Mesendoderm (in vitro differentiated cells): ENCODE measurements around the gene KCNB1.

Experiments
- DNase-seq: peaks from one replicate; pipeline ENCODE4 v3.0.0; 2013
- H2AK5ac ChIP-seq: 2 replicates; pipeline ENCODE4 v1.6.1; 2013; ENCODE audit warnings: low read length, inconsistent platforms
- H2BK120ac ChIP-seq: 2 replicates; pipeline ENCODE4 v1.6.1; 2013; ENCODE audit warnings: low read depth, mild to moderate bottlenecking, low read length, moderate library complexity, mixed read lengths
- H2BK15ac ChIP-seq: replicated peaks from 2 replicates; pipeline ENCODE4 v1.6.1; 2013; ENCODE audit warnings: low read depth, mild to moderate bottlenecking, moderate library complexity
- H2BK5ac ChIP-seq: 2 replicates; pipeline ENCODE4 v1.6.1; 2013; ENCODE audit warnings: low read length, inconsistent platforms
- H3K18ac ChIP-seq: 2 replicates; pipeline ENCODE4 v1.6.1; 2013; ENCODE audit warnings: mild to moderate bottlenecking, low read length, mixed read lengths
- H3K23ac ChIP-seq: one replicate; pipeline ENCODE4 v1.6.1; 2013; ENCODE audit warnings: low read length
- H3K27ac ChIP-seq: 2 replicates; pipeline ENCODE4 v1.5.1; 2013; ENCODE audit warnings: low read depth, mild to moderate bottlenecking, inconsistent platforms, low read length, moderate library complexity
- H3K27me3 ChIP-seq: 2 replicates; pipeline ENCODE4 v1.6.1; 2013; ENCODE audit warnings: low read length, control low read depth, mild to moderate bottlenecking, inconsistent platforms; ENCODE audit not compliant: insufficient read depth, poor library complexity
- H3K36me3 ChIP-seq: 2 replicates; pipeline ENCODE4 v1.6.1; 2013; ENCODE audit warnings: low read length, inconsistent platforms; ENCODE audit not compliant: control insufficient read depth, insufficient read depth
- H3K4ac ChIP-seq: one replicate; pipeline ENCODE4 v1.6.1; 2013; ENCODE audit warnings: low read depth, mild to moderate bottlenecking, low read length, moderate library complexity
- H3K4me1 ChIP-seq: 2 replicates; pipeline ENCODE4 v1.6.1; 2013; ENCODE audit warnings: low read depth, low read length, inconsistent platforms; ENCODE audit not compliant: control insufficient read depth
- H3K4me2 ChIP-seq: 2 replicates; pipeline ENCODE4 v1.6.1; 2013; ENCODE audit warnings: low read length
- H3K4me3 ChIP-seq: 2 replicates; pipeline ENCODE4 v1.5.1; 2013; ENCODE audit warnings: mild to moderate bottlenecking, low read length
- H3K56ac ChIP-seq: one replicate; pipeline ENCODE4 v1.6.1; 2013; ENCODE audit warnings: low read length
- H3K79me1 ChIP-seq: 2 replicates; pipeline ENCODE4 v1.6.1; 2013; ENCODE audit warnings: low read length, inconsistent platforms
- H3K79me2 ChIP-seq: 2 replicates; pipeline ENCODE4 v1.6.1; 2013; ENCODE audit warnings: mild to moderate bottlenecking, low read length; ENCODE audit not compliant: control insufficient read depth, insufficient read depth
- H3K9ac ChIP-seq: 2 replicates; pipeline ENCODE4 v1.6.1; 2013; ENCODE audit warnings: low read length, inconsistent platforms
- H4K5ac ChIP-seq: one replicate; pipeline ENCODE4 v1.6.1; 2013; ENCODE audit warnings: low read length
- H4K8ac ChIP-seq: one replicate; pipeline ENCODE4 v1.6.1; 2013; ENCODE audit warnings: low read depth, mild to moderate bottlenecking, control low read depth, low read length, moderate library complexity
- WGBS: extraction: QIAGEN DNeasy Blood & Tissue Kit; methylation state at CpG from one replicate; pipeline ENCODE4 v1.1.7; 2013; ENCODE audit warnings: low lambda C conversion rate, missing lambda C conversion rate; ENCODE audit not compliant: insufficient coverage; ENCODE audit errors: extremely low coverage; 5-methylcytosine and 5-hydroxymethylcytosine counted together

KCNB1 gene

GRCh38 chr20:49432550-49432949 is 49.9 kb downstream of the KCNB1 start:
- no peak overlapping the region for H4K5ac ChIP-seq
- no peaks in the 10 kb centered on the region for H3K27me3 ChIP-seq
- H3K79me1 ChIP-seq = no peaks in the 10 kb centered on the region
- H4K8ac ChIP-seq = no peak overlapping the region
- no peak overlapping the region for H2AK5ac ChIP-seq
- H3K4me1 ChIP-seq = no peaks in the 10 kb centered on the region
- H3K27ac ChIP-seq = no peak overlapping the region
- H3K18ac ChIP-seq = no peak overlapping the region
- DNase-seq = peak; percentile 62
- no peaks in the 10 kb centered on the region for H3K36me3 ChIP-seq
- no peak overlapping the region for H2BK5ac ChIP-seq
- H3K23ac ChIP-seq = no peak overlapping the region
- no peaks in the 10 kb centered on the region for H3K79me2 ChIP-seq
- H3K4me2 ChIP-seq = no peak overlapping the region
- no peak overlapping the region for H2BK120ac ChIP-seq
- no peak overlapping the region for H3K56ac ChIP-seq
- no peak overlapping the region for H3K4ac ChIP-seq
- H3K4me3 ChIP-seq = no peak overlapping the region
- no peak overlapping the region for H3K9ac ChIP-seq
- no CpG with 5 or more reads among the region's 3 CpGs for WGBS
- H2BK15ac ChIP-seq = no peak overlapping the region

GRCh38 chr20:49431329-49431728 is 51.1 kb downstream of the KCNB1 start:
- Histone ChIP-seq H3K27me3 (no peaks in the 10 kb centered on the region), H2BK5ac (no peak overlapping the region), H2AK5ac (no peak overlapping the region), H4K8ac (no peak overlapping the region), H3K79me1 (no peaks in the 10 kb centered on the region), H3K23ac (no peak overlapping the region), H2BK120ac (no peak overlapping the region), H3K4me2 (no peak overlapping the region), H3K9ac (no peak overlapping the region), H3K4me3 (no peak overlapping the region), H3K36me3 (no peaks in the 10 kb centered on the region), H3K4me1 (no peaks in the 10 kb centered on the region), H3K27ac (no peak overlapping the region), H3K4ac (no peak overlapping the region), H3K79me2 (no peaks in the 10 kb centered on the region), H3K18ac (no peak overlapping the region), H4K5ac (no peak overlapping the region), H3K56ac (no peak overlapping the region), H2BK15ac (no peak overlapping the region)
- DNase-seq = no peak
- no CpG with 5 or more reads among the region's 4 CpGs for WGBS

GRCh38 chr20:49430320-49430719 is 52.1 kb downstream of the KCNB1 start:
- Histone ChIP-seq H3K4me3 (no peak overlapping the region), H2BK5ac (no peak overlapping the region), H3K27me3 (no peaks in the 10 kb centered on the region), H3K36me3 (no peaks in the 10 kb centered on the region), H3K79me2 (no peaks in the 10 kb centered on the region), H3K4me2 (no peak overlapping the region), H4K5ac (no peak overlapping the region), H3K79me1 (no peaks in the 10 kb centered on the region), H4K8ac (no peak overlapping the region), H2BK120ac (no peak overlapping the region), H3K9ac (no peak overlapping the region), H3K18ac (no peak overlapping the region), H3K23ac (no peak overlapping the region), H3K4me1 (no peaks in the 10 kb centered on the region), H3K4ac (no peak overlapping the region), H2BK15ac (no peak overlapping the region), H3K56ac (no peak overlapping the region), H2AK5ac (no peak overlapping the region), H3K27ac (no peak overlapping the region)
- DNase-seq = no peak
- WGBS = 100% methylated on average over 1 of the region's 2 CpGs

- Histone ChIP-seq H3K79me1 (no peaks in the 10 kb centered on the region), H2BK15ac (no peak overlapping the region), H3K4me3 (no peak overlapping the region), H3K27ac (no peak overlapping the region), H3K4ac (no peak overlapping the region), H3K36me3 (no peaks in the 10 kb centered on the region), H4K8ac (no peak overlapping the region), H3K18ac (no peak overlapping the region), H3K23ac (no peak overlapping the region), H4K5ac (no peak overlapping the region), H2AK5ac (no peak overlapping the region), H2BK120ac (no peak overlapping the region), H2BK5ac (no peak overlapping the region), H3K79me2 (no peaks in the 10 kb centered on the region), H3K27me3 (no peaks in the 10 kb centered on the region), H3K9ac (no peak overlapping the region), H3K56ac (no peak overlapping the region), H3K4me2 (no peak overlapping the region), H3K4me1 (no peaks in the 10 kb centered on the region)
- no peak for DNase-seq
- no CpG with 5 or more reads among the region's 13 CpGs for WGBS
Measured at GRCh38 chr20:49427751-49428518, 54.5 kb downstream of the KCNB1 start.

- Histone ChIP-seq H3K36me3 (no peaks in the 10 kb centered on the region), H3K18ac (no peak overlapping the region), H3K4me1 (no peaks in the 10 kb centered on the region), H3K27me3 (no peaks in the 10 kb centered on the region), H3K4me3 (no peak overlapping the region), H4K8ac (no peak overlapping the region), H3K79me1 (no peaks in the 10 kb centered on the region), H3K56ac (no peak overlapping the region), H2BK5ac (no peak overlapping the region), H3K4me2 (no peak overlapping the region), H4K5ac (no peak overlapping the region), H3K4ac (no peak overlapping the region), H2AK5ac (no peak overlapping the region), H3K23ac (no peak overlapping the region), H2BK15ac (no peak overlapping the region), H3K27ac (no peak overlapping the region), H3K79me2 (no peaks in the 10 kb centered on the region), H2BK120ac (no peak overlapping the region), H3K9ac (no peak overlapping the region)
- DNase-seq = no peak
- no CpG with 5 or more reads among the region's 1 CpG for WGBS
Measured at GRCh38 chr20:49426873-49427272, 55.6 kb downstream of the KCNB1 start.

GRCh38 chr20:49426395-49426794 is 56.1 kb downstream of the KCNB1 start:
- Histone ChIP-seq H3K56ac (no peak overlapping the region), H2BK120ac (no peak overlapping the region), H4K8ac (no peak overlapping the region), H3K9ac (no peak overlapping the region), H3K79me2 (no peaks in the 10 kb centered on the region), H3K4me3 (no peak overlapping the region), H3K18ac (no peak overlapping the region), H2BK15ac (no peak overlapping the region), H4K5ac (no peak overlapping the region), H3K27me3 (no peaks in the 10 kb centered on the region), H3K23ac (no peak overlapping the region), H3K4me2 (no peak overlapping the region), H3K79me1 (no peaks in the 10 kb centered on the region), H3K4me1 (no peaks in the 10 kb centered on the region), H3K27ac (no peak overlapping the region), H2AK5ac (no peak overlapping the region), H3K36me3 (no peaks in the 10 kb centered on the region), H2BK5ac (no peak overlapping the region), H3K4ac (no peak overlapping the region)
- WGBS = no CpG with 5 or more reads among the region's 5 CpGs
- no peak for DNase-seq
